SK-N-SH (cell line): ENCODE data around the gene FEZF2. TPM values are rescaled to one million over a fixed set of nuclear protein-coding genes. Genes with fewer than 3 reads are reported as not detected.
A peak's percentile ranks its signal among the peaks of the same experiment; 100 is the strongest.

Experiments used
- CTCF ChIA-PET: fragments of 300-600, 350-600 bp; formaldehyde crosslinking; extraction: SDS; loops from one replicate; lab custom pipeline; 2021; lab: Yijun Ruan, JAX
- POLR2A ChIA-PET: fragments of 350-600 bp; sonication (Branson Sonifier 250); formaldehyde crosslinking; extraction: SDS; loops from one replicate; lab custom pipeline; 2020; ENCODE audit warnings: antibody characterized with exemption, inconsistent platforms; lab: Yijun Ruan, JAX
- DNase-seq: peaks from one replicate; pipeline ENCODE4 v3.0.0; 2012
- H2AFZ ChIP-seq: fragments of 200-600 bp; sonication (generic); 2 replicates; pipeline ENCODE4 v1.8.1; 2016; ENCODE audit warnings: antibody characterized with exemption, mild to moderate bottlenecking, low read depth
- H3F3A ChIP-seq: fragments of 200-600 bp; sonication (generic); replicated peaks from 2 replicates; pipeline ENCODE3; 2016; ENCODE audit warnings: antibody characterized with exemption, mild to moderate bottlenecking; ENCODE audit not compliant: insufficient read depth
- H3K27ac ChIP-seq, 2 experiments: fragments of 200-500 bp in 1 of 2; fragments of 200-600 bp in 1 of 2; sonication (Bioruptor generic) in 1 of 2; sonication (generic), shearing (Covaris generic) in 1 of 2; 2 replicates each; pipeline versions ENCODE4 v1.5.1 to v1.6.1; 2014 to 2016; ENCODE audit warnings: low read depth in 2 of 2, inconsistent platforms in 1 of 2, low read length in 1 of 2, mild to moderate bottlenecking in 1 of 2, mixed read lengths in 1 of 2
- H3K27me3 ChIP-seq: fragments of 200-600 bp; sonication (generic), shearing (Covaris generic); 2 replicates; pipeline ENCODE4 v1.6.1; 2016; ENCODE audit warnings: mixed run types; ENCODE audit not compliant: insufficient read depth
- H3K36me3 ChIP-seq, 2 experiments: fragments of 200-500 bp in 1 of 2; fragments of 200-600 bp in 1 of 2; sonication (Bioruptor generic) in 1 of 2; sonication (generic) in 1 of 2; replicated peaks in 1 of 2; 2 replicates each; pipeline versions ENCODE3 to v1.5.1; 2014 to 2016; ENCODE audit warnings: low read length in 1 of 2, mild to moderate bottlenecking in 1 of 2; ENCODE audit not compliant: insufficient read depth in 2 of 2, control insufficient read depth in 1 of 2
- H3K4me1 ChIP-seq, 2 experiments: fragments of 200-500 bp in 1 of 2; fragments of 200-600 bp in 1 of 2; sonication (Bioruptor generic) in 1 of 2; sonication (generic), shearing (Covaris generic) in 1 of 2; 2 replicates each; pipeline versions ENCODE4 v1.5.1 to v1.6.1; 2014 to 2016; ENCODE audit warnings: low read depth in 1 of 2, low read length in 1 of 2, mixed run types in 1 of 2; ENCODE audit not compliant: insufficient read depth in 2 of 2, control insufficient read depth in 1 of 2
- H3K4me2 ChIP-seq: fragments of 200-600 bp; sonication (generic), shearing (Covaris generic); 2 replicates; pipeline ENCODE4 v1.6.1; 2017; ENCODE audit warnings: mixed run types
- H3K4me3 ChIP-seq, 2 experiments: fragments of 200-500 bp in 1 of 2; fragments of 200-600 bp in 1 of 2; sonication (Bioruptor generic) in 1 of 2; sonication (generic), shearing (Covaris generic) in 1 of 2; 2 replicates each; pipeline versions ENCODE4 v1.5.1 to v1.8.1; 2014 to 2016; ENCODE audit warnings: low read depth in 2 of 2, inconsistent platforms in 1 of 2, low read length in 1 of 2, mild to moderate bottlenecking in 1 of 2, mixed read lengths in 1 of 2, moderate library complexity in 1 of 2
- H3K79me2 ChIP-seq: fragments of 200-600 bp; sonication (generic); 2 replicates; pipeline ENCODE4 v1.8.1; 2017; ENCODE audit warnings: mild to moderate bottlenecking; ENCODE audit not compliant: insufficient read depth
- H3K9ac ChIP-seq: fragments of 200-600 bp; sonication (generic); 2 replicates; pipeline ENCODE4 v1.6.1; 2017; ENCODE audit warnings: mixed run types
- H3K9me2 ChIP-seq: fragments of 200-600 bp; sonication (generic); 2 replicates; pipeline ENCODE4 v1.6.1; 2017; ENCODE audit warnings: mixed run types
- H3K9me3 ChIP-seq: fragments of 200-600 bp; sonication (generic); 2 replicates; pipeline ENCODE4 v1.6.1; 2017; ENCODE audit warnings: mixed run types, mild to moderate bottlenecking, moderate library complexity
- H4K20me1 ChIP-seq: fragments of 200-600 bp; sonication (generic); 2 replicates; pipeline ENCODE4 v1.6.1; 2017; ENCODE audit warnings: mild to moderate bottlenecking, mixed run types; ENCODE audit not compliant: insufficient read depth
- CHD2 ChIP-seq: fragments of 150-350 bp; IDR thresholded peaks from 2 replicates; pipeline ENCODE4 v1.6.1; 2018; ENCODE audit warnings: low read length; ENCODE audit not compliant: partially characterized antibody
- EZH2phosphoT487 ChIP-seq: fragments of 200-600 bp; sonication (generic); IDR thresholded peaks from 2 replicates; pipeline ENCODE4 v1.6.1; 2017; ENCODE audit warnings: low read depth, mixed run types, mild to moderate bottlenecking, antibody characterized with exemption, moderate library complexity, borderline replicate concordance
- FOXJ3 ChIP-seq: sonication (generic); formaldehyde crosslinking; IDR thresholded peaks from 2 replicates; pipeline ENCODE4 v1.5.1; 2020; ENCODE audit warnings: mild to moderate bottlenecking, missing genetic modification reagents
- FOXM1 ChIP-seq: IDR thresholded peaks from 2 replicates; pipeline ENCODE4 v1.4.0; 2012; ENCODE audit warnings: low read depth, mild to moderate bottlenecking
- GABPA ChIP-seq: IDR thresholded peaks from 2 replicates; pipeline ENCODE4 v1.4.0; 2012; ENCODE audit warnings: low read depth, mild to moderate bottlenecking
- GATA2 ChIP-seq: sonication (generic); formaldehyde crosslinking; IDR thresholded peaks from 2 replicates; pipeline ENCODE4 v1.5.0; 2020; ENCODE audit warnings: mild to moderate bottlenecking, missing genetic modification reagents
- JUND ChIP-seq: IDR thresholded peaks from 2 replicates; pipeline ENCODE4 v1.4.0; 2012
- MEF2A ChIP-seq: IDR thresholded peaks from 2 replicates; pipeline ENCODE4 v1.4.0; 2012; ENCODE audit warnings: low read depth, borderline replicate concordance
- MXI1 ChIP-seq: IDR thresholded peaks from 2 replicates; pipeline ENCODE4 v1.6.1; 2012; ENCODE audit warnings: mild to moderate bottlenecking, low read depth, low read length, improper control_type of control experiment
- NFIC ChIP-seq: IDR thresholded peaks from 2 replicates; pipeline ENCODE4 v1.4.0; 2012; ENCODE audit warnings: borderline replicate concordance
- RAD21 ChIP-seq: IDR thresholded peaks from 2 replicates; pipeline ENCODE4 v1.6.1; 2012; ENCODE audit warnings: mild to moderate bottlenecking, low read length
- RFX5 ChIP-seq: IDR thresholded peaks from 2 replicates; pipeline ENCODE4 v1.6.1; 2012; ENCODE audit warnings: mild to moderate bottlenecking, improper control_type of control experiment, low read length
- TCF12 ChIP-seq: IDR thresholded peaks from 2 replicates; pipeline ENCODE4 v1.4.0; 2012
- TEAD4 ChIP-seq: IDR thresholded peaks from 2 replicates; pipeline ENCODE4 v1.4.0; 2012; ENCODE audit warnings: mild to moderate bottlenecking, borderline replicate concordance; ENCODE audit not compliant: insufficient read depth
- WGBS: methylation state at CpG from one replicate; pipeline ENCODE4 v1.1.6; 2017; ENCODE audit warnings: low lambda C conversion rate; 5-methylcytosine and 5-hydroxymethylcytosine counted together
- polyA plus RNA-seq, 3 experiments: library from polyadenylated mRNA; depleted of rRNA; stranded (reverse); fragments of >200 nt; gene quantifications; 2 replicates each; pipeline ENCODE4 v1.2.3, GENCODE V29; 2012
- TF ChIP-seq, protein P1 (sequence below): IDR thresholded peaks from 2 replicates; pipeline ENCODE4; 2012
- TF ChIP-seq, protein P2 (sequence below): IDR thresholded peaks from 2 replicates; pipeline ENCODE4 v1.4.0; 2012; ENCODE audit warnings: low read depth, borderline replicate concordance
- TF ChIP-seq, protein P3 (sequence below): IDR thresholded peaks from 2 replicates; pipeline ENCODE4 v1.4.0; 2012; ENCODE audit warnings: low read depth, borderline replicate concordance
- TF ChIP-seq, protein P4 (sequence below): fragments of 150-350 bp; IDR thresholded peaks from 2 replicates; pipeline ENCODE4 v1.6.1; 2016; ENCODE audit warnings: mild to moderate bottlenecking, low read depth, low read length
- TF ChIP-seq, protein P5 (sequence below): fragments of 150-350 bp; IDR thresholded peaks from 2 replicates; pipeline ENCODE4 v1.6.1; 2017; ENCODE audit warnings: antibody characterized with exemption, low read length, low read depth, borderline replicate concordance
- TF ChIP-seq, protein P6 (sequence below): fragments of 200-600 bp; sonication (generic); IDR thresholded peaks from 2 replicates; pipeline ENCODE4 v1.6.1; 2017; ENCODE audit warnings: antibody characterized with exemption, mild to moderate bottlenecking, moderate library complexity

The FEZF2 gene
- polyA plus RNA-seq, 1 of the 3 experiments (the other 2 are of a cell fraction) = not detected

DNA sequence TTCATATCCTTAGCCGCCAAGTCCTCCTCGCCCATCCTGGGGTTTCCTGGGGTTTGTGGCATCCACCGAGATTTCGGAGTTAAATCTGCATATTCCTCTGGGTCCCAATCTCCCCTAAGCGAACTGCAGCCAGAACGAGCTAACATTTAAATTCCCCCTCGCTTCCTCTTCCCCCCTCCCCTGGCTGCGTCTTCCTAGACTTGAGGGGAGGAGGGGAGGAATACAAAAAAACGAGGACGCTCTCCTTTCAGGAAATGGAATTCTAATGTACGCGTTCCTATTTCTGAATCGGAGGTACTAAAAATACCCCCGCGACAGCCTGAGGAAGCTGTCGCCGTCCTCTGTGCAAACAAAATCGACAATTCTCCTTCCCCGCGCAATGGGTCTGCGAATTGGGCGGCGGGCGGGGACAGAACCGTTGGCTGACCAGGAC lies 5.6 kb downstream of the FEZF2 start:
- no peak overlapping the region for H3K4me2 ChIP-seq
- ChIA-PET POLR2A (no interaction called here), CTCF (interaction anchor here (1.1 to 2.3 kb wide), 4 partner anchors 14 to 191 kb away, joined by 4 to 8 read pairs (median 6); no protein-coding TSS in a partner anchor)
- no peaks in the 10 kb centered on the region for H3K36me3 ChIP-seq
- H3K4me3 ChIP-seq = no peak overlapping the region
- TF ChIP-seq CHD2 (no peak), GABPA (no peak), MXI1 (no peak), TEAD4 (no peak), EZH2phosphoT487 (no peak)
- TF ChIP-seq, protein P1, sequence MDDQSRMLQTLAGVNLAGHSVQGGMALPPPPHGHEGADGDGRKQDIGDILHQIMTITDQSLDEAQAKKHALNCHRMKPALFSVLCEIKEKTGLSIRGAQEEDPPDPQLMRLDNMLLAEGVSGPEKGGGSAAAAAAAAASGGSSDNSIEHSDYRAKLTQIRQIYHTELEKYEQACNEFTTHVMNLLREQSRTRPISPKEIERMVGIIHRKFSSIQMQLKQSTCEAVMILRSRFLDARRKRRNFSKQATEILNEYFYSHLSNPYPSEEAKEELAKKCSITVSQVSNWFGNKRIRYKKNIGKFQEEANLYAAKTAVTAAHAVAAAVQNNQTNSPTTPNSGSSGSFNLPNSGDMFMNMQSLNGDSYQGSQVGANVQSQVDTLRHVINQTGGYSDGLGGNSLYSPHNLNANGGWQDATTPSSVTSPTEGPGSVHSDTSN = no peak
- TF ChIP-seq, protein P2, sequence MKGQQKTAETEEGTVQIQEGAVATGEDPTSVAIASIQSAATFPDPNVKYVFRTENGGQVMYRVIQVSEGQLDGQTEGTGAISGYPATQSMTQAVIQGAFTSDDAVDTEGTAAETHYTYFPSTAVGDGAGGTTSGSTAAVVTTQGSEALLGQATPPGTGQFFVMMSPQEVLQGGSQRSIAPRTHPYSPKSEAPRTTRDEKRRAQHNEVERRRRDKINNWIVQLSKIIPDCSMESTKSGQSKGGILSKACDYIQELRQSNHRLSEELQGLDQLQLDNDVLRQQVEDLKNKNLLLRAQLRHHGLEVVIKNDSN = no peak
- TF ChIP-seq, all 33 proteins: peak for 0
- no peaks in the 10 kb centered on the region for H3K79me2 ChIP-seq
- DNase-seq = peak; percentile 10
- 13% methylated on average over 17 of the region's 25 CpGs for WGBS
- H3K27me3 ChIP-seq = peaks cover 59% of the 10 kb centered on the region
- no peaks in the 10 kb centered on the region for H4K20me1 ChIP-seq
- H3K9me3 ChIP-seq = no peaks in the 10 kb centered on the region
- no peaks in the 10 kb centered on the region for H3K9me2 ChIP-seq
- H3K27ac ChIP-seq = no peak overlapping the region
- no peak overlapping the region for H2AFZ ChIP-seq
- peaks cover 0 to 5% of the 10 kb centered on the region in 2 experiments; a peak in 1 of 4 replicates for H3K4me1 ChIP-seq
- no peaks in the 10 kb centered on the region for H3F3A ChIP-seq
- H3K9ac ChIP-seq = no peak overlapping the region

DNA sequence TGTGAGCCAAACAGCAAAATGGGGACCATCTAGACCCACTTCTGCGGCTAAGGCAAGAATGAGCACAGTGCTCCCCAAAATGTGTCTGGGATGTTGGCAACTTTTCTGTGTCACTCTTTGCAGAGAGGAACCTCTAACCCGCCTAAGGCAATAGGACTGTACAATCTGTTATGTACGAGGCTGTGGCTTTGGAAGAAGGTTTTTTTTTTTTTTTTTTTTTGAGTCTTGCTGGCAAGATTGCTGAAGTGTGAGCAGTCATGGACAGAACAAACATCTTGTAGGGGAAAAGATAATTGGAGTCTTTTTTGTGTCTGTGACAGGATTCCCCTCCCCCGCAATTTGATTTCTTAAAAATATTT lies 7.2 kb downstream of the FEZF2 start:
- Histone ChIP-seq H3K9me3 (no peaks in the 10 kb centered on the region), H3K36me3 (no peaks in the 10 kb centered on the region), H3F3A (no peaks in the 10 kb centered on the region), H3K4me2 (no peak overlapping the region), H3K9me2 (no peaks in the 10 kb centered on the region), H4K20me1 (no peaks in the 10 kb centered on the region), H3K4me3 (no peak overlapping the region), H2AFZ (no peak overlapping the region), H3K27me3 (peaks cover 45% of the 10 kb centered on the region), H3K27ac (no peak overlapping the region), H3K4me1 (peaks cover 0 to 5% of the 10 kb centered on the region in 2 experiments; a peak in 1 of 4 replicates), H3K79me2 (no peaks in the 10 kb centered on the region), H3K9ac (no peak overlapping the region)
- DNase-seq = no peak
- WGBS = 85% methylated on average over 4 of the region's 4 CpGs
- CTCF ChIA-PET = no interaction called here
- POLR2A ChIA-PET = no interaction called here
- TF ChIP-seq MEF2A (no peak), RAD21 (no peak), NFIC (no peak), GATA2 (CRISPR knock-in tag) (no peak), EZH2phosphoT487 (no peak), TCF12 (no peak), FOXJ3 (CRISPR knock-in tag) (no peak), RFX5 (no peak), FOXM1 (no peak), JUND (no peak), MXI1 (no peak)
- TF ChIP-seq, protein P3, sequence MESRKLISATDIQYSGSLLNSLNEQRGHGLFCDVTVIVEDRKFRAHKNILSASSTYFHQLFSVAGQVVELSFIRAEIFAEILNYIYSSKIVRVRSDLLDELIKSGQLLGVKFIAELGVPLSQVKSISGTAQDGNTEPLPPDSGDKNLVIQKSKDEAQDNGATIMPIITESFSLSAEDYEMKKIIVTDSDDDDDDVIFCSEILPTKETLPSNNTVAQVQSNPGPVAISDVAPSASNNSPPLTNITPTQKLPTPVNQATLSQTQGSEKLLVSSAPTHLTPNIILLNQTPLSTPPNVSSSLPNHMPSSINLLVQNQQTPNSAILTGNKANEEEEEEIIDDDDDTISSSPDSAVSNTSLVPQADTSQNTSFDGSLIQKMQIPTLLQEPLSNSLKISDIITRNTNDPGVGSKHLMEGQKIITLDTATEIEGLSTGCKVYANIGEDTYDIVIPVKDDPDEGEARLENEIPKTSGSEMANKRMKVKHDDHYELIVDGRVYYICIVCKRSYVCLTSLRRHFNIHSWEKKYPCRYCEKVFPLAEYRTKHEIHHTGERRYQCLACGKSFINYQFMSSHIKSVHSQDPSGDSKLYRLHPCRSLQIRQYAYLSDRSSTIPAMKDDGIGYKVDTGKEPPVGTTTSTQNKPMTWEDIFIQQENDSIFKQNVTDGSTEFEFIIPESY = no peak
- TF ChIP-seq, protein P4, sequence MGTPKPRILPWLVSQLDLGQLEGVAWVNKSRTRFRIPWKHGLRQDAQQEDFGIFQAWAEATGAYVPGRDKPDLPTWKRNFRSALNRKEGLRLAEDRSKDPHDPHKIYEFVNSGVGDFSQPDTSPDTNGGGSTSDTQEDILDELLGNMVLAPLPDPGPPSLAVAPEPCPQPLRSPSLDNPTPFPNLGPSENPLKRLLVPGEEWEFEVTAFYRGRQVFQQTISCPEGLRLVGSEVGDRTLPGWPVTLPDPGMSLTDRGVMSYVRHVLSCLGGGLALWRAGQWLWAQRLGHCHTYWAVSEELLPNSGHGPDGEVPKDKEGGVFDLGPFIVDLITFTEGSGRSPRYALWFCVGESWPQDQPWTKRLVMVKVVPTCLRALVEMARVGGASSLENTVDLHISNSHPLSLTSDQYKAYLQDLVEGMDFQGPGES = no peak
- TF ChIP-seq, protein P5, sequence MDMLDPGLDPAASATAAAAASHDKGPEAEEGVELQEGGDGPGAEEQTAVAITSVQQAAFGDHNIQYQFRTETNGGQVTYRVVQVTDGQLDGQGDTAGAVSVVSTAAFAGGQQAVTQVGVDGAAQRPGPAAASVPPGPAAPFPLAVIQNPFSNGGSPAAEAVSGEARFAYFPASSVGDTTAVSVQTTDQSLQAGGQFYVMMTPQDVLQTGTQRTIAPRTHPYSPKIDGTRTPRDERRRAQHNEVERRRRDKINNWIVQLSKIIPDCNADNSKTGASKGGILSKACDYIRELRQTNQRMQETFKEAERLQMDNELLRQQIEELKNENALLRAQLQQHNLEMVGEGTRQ = no peak
- TF ChIP-seq, protein P6, sequence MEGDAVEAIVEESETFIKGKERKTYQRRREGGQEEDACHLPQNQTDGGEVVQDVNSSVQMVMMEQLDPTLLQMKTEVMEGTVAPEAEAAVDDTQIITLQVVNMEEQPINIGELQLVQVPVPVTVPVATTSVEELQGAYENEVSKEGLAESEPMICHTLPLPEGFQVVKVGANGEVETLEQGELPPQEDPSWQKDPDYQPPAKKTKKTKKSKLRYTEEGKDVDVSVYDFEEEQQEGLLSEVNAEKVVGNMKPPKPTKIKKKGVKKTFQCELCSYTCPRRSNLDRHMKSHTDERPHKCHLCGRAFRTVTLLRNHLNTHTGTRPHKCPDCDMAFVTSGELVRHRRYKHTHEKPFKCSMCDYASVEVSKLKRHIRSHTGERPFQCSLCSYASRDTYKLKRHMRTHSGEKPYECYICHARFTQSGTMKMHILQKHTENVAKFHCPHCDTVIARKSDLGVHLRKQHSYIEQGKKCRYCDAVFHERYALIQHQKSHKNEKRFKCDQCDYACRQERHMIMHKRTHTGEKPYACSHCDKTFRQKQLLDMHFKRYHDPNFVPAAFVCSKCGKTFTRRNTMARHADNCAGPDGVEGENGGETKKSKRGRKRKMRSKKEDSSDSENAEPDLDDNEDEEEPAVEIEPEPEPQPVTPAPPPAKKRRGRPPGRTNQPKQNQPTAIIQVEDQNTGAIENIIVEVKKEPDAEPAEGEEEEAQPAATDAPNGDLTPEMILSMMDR = no peak
